Femur (tissue), 1 donor: ENCODE results near the gene B4GALT5.

Source experiments
- DNase-seq: peaks from one replicate; pipeline ENCODE4 v3.0.0-alpha.2; 2017

The B4GALT5 gene

GRCh38 chr20:49699200-49699992 lies 14.3 kb downstream of the B4GALT5 start:
- DNase-seq = no peak

GRCh38 chr20:49698477-49698876 lies 15.2 kb downstream of the B4GALT5 start:
- DNase-seq = no peak

- no peak for DNase-seq
These were observed 16.6 kb downstream of the B4GALT5 start for GRCh38 chr20:49697071-49697470.

- DNase-seq = no peak
These were observed 17.1 kb downstream of the B4GALT5 start for GRCh38 chr20:49696594-49696993.

- DNase-seq = no peak
These were observed 17.8 kb downstream of the B4GALT5 start for GRCh38 chr20:49695830-49696229.

GRCh38 chr20:49694450-49695071 lies 19.1 kb downstream of the B4GALT5 start:
- no peak for DNase-seq

- no peak for DNase-seq
These were observed 20.1 kb downstream of the B4GALT5 start for GRCh38 chr20:49693435-49694171.

GRCh38 chr20:49692941-49693340 lies 20.7 kb downstream of the B4GALT5 start:
- DNase-seq = no peak

GRCh38 chr20:49691818-49692568 lies 21.7 kb downstream of the B4GALT5 start:
- DNase-seq = no peak

- DNase-seq = no peak
These were observed 22.6 kb downstream of the B4GALT5 start for GRCh38 chr20:49690899-49691620.

GRCh38 chr20:49687595-49688567 lies 25.8 kb downstream of the B4GALT5 start:
- no peak for DNase-seq

- no peak for DNase-seq
These were observed 27.9 kb downstream of the B4GALT5 start for GRCh38 chr20:49685809-49686208.

GRCh38 chr20:49685161-49685601 lies 28.5 kb downstream of the B4GALT5 start:
- DNase-seq = no peak

GRCh38 chr20:49684335-49684997 lies 29.2 kb downstream of the B4GALT5 start:
- no peak for DNase-seq

GRCh38 chr20:49682798-49683197 lies 30.9 kb downstream of the B4GALT5 start:
- no peak for DNase-seq

- no peak for DNase-seq
These were observed 31.4 kb downstream of the B4GALT5 start for GRCh38 chr20:49682278-49682677.

GRCh38 chr20:49681850-49682216 lies 31.8 kb downstream of the B4GALT5 start:
- no peak for DNase-seq

GRCh38 chr20:49680484-49680883 lies 33.2 kb downstream of the B4GALT5 start:
- DNase-seq = no peak

GRCh38 chr20:49679634-49680033 lies 34.0 kb downstream of the B4GALT5 start:
- DNase-seq = no peak
